NCI-H1436 (cell line): ENCODE measurements around the gene CLSTN2.

ENCODE experiments used
- DNase-seq: peaks from one replicate; lab custom pipeline; 2025; lab: John Stamatoyannopoulos, UW

CLSTN2 gene

GRCh38 chr3:139935016-139935865, at the start of gene CLSTN2:
TSS of gene CLSTN2 (plus strand) at chr3:139935185.
- DNase-seq, result peak; percentile 93

GRCh38 chr3:139887431-139887830, 47.6 kb upstream of the CLSTN2 start:
- no peak for DNase-seq

GRCh38 chr3:139888561-139889140, 46.3 kb upstream of the CLSTN2 start:
- DNase-seq, result no peak

- DNase-seq, result peak; percentile 23
Measured at GRCh38 chr3:139893267-139893962, 41.6 kb upstream of the CLSTN2 start.

GRCh38 chr3:139893963-139894642, 40.9 kb upstream of the CLSTN2 start:
- DNase-seq, result no peak

- no peak for DNase-seq
Measured at GRCh38 chr3:139894643-139894989, 40.4 kb upstream of the CLSTN2 start.

GRCh38 chr3:139897759-139898158, 37.2 kb upstream of the CLSTN2 start:
- no peak for DNase-seq

GRCh38 chr3:139906418-139906817, 28.6 kb upstream of the CLSTN2 start:
- DNase-seq, result no peak

- DNase-seq, result no peak
Measured at GRCh38 chr3:139909811-139910210, 25.2 kb upstream of the CLSTN2 start.

- DNase-seq, result no peak
Measured at GRCh38 chr3:139916271-139916670, 18.7 kb upstream of the CLSTN2 start.

- no peak for DNase-seq
Measured at GRCh38 chr3:139917226-139917785, 17.7 kb upstream of the CLSTN2 start.

- DNase-seq, result no peak
Measured at GRCh38 chr3:139928708-139929505, 6.1 kb upstream of the CLSTN2 start.

- no peak for DNase-seq
Measured at GRCh38 chr3:139930211-139930610, 4.8 kb upstream of the CLSTN2 start.

GRCh38 chr3:139933766-139934165, 1.2 kb upstream of the CLSTN2 start:
- peak; percentile 52 for DNase-seq

GRCh38 chr3:139934613-139935015, 371 bp upstream of the CLSTN2 start:
- peak; percentile 89 for DNase-seq

- DNase-seq, result peak; percentile 41
Measured at GRCh38 chr3:139935866-139936817, 1.2 kb downstream of the CLSTN2 start.

GRCh38 chr3:139937674-139938279, 2.8 kb downstream of the CLSTN2 start:
- peak; percentile 63 for DNase-seq

GRCh38 chr3:139939681-139940190, 4.8 kb downstream of the CLSTN2 start:
- no peak for DNase-seq

- DNase-seq, result no peak
Measured at GRCh38 chr3:139940622-139941021, 5.6 kb downstream of the CLSTN2 start.
